Measurements from ENCODE around the gene HMGB4.

Gene HMGB4

GRCh38 chr1:33849211-33849610, 14.7 kb upstream of the HMGB4 start:
- DNase-seq: no peak

GRCh38 chr1:33850481-33850880, 13.4 kb upstream of the HMGB4 start:
- no peak for DNase-seq

- no peak for DNase-seq
Measured at GRCh38 chr1:33852711-33853110, 11.2 kb upstream of the HMGB4 start.

GRCh38 chr1:33853431-33853830, 10.4 kb upstream of the HMGB4 start:
- no peak for DNase-seq

GRCh38 chr1:33854091-33854490, 9.8 kb upstream of the HMGB4 start:
- no peak for DNase-seq

GRCh38 chr1:33860671-33861070, 3.2 kb upstream of the HMGB4 start:
- no peak for DNase-seq

GRCh38 chr1:33864460-33865389, 846 bp downstream of the HMGB4 start:
- DNase-seq: no peak

GRCh38 chr1:33866281-33866680, 2.4 kb downstream of the HMGB4 start:
- no peak for DNase-seq

GRCh38 chr1:33867684-33868083, 3.8 kb downstream of the HMGB4 start:
- DNase-seq: no peak

GRCh38 chr1:33872275-33872674, 8.4 kb downstream of the HMGB4 start:
- DNase-seq: no peak

GRCh38 chr1:33872683-33873082, 8.8 kb downstream of the HMGB4 start:
- DNase-seq: no peak

GRCh38 chr1:33874636-33875035, 10.8 kb downstream of the HMGB4 start:
- no peak for DNase-seq

GRCh38 chr1:33875862-33876261, 12.0 kb downstream of the HMGB4 start:
- DNase-seq: no peak

GRCh38 chr1:33876970-33877650, 13.2 kb downstream of the HMGB4 start:
- DNase-seq: no peak

- no peak for DNase-seq
Measured at GRCh38 chr1:33878392-33878791, 14.5 kb downstream of the HMGB4 start.

- DNase-seq: no peak
Measured at GRCh38 chr1:33880305-33880704, 16.4 kb downstream of the HMGB4 start.

GRCh38 chr1:33886496-33886895, 22.6 kb downstream of the HMGB4 start:
- no peak for DNase-seq

GRCh38 chr1:33893147-33893830, 29.4 kb downstream of the HMGB4 start:
- DNase-seq: no peak

- no peak for DNase-seq
Measured at GRCh38 chr1:33895396-33895795, 31.5 kb downstream of the HMGB4 start.

GRCh38 chr1:33895976-33896375, 32.1 kb downstream of the HMGB4 start:
- DNase-seq: no peak

- no peak for DNase-seq
Measured at GRCh38 chr1:33897092-33897725, 33.3 kb downstream of the HMGB4 start.

GRCh38 chr1:33898406-33898805, 34.5 kb downstream of the HMGB4 start:
- no peak for DNase-seq

GRCh38 chr1:33898881-33899280, 35.0 kb downstream of the HMGB4 start:
- DNase-seq: no peak
